HG03139 (cell line): ENCODE data around the gene ASPRV1.
"Not testable (repeated sequence)": the region's sequence is repeated elsewhere in the genome, so short reads cannot be mapped to it uniquely, and the experiment has no call there.

Source experiments
- ATAC-seq: cut with Tn5 transposase; IDR thresholded peaks from one replicate; pipeline ENCODE4 v1.9.1; 2021; ENCODE audit not compliant: unreplicated experiment

The ASPRV1 gene

DNA sequence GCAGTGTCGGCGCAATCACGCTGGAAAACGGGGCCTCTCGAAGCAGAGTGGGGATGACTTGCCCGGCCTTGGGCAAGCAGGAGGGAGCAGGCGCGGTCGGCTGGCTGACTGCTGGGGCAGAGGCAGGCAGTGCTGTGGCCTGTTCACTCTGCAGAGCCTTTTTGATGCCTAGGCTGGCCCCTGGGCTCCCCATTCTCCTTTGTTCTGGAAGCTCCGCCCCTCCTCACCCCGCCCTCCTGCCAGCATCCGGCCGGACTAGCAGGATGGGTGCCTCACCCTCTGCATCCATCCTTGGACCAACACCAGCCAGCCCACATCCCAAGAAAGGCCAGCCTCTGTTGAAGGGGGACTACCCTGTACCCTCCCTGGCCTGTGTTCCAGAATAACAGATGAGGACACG lies at the start of gene ASPRV1:
TSS of gene ASPRV1 (minus strand) at position 136 of the 400 bp plus-strand sequence. CDS start 195 bp downstream, outside the sequence.
- no peak for ATAC-seq

DNA sequence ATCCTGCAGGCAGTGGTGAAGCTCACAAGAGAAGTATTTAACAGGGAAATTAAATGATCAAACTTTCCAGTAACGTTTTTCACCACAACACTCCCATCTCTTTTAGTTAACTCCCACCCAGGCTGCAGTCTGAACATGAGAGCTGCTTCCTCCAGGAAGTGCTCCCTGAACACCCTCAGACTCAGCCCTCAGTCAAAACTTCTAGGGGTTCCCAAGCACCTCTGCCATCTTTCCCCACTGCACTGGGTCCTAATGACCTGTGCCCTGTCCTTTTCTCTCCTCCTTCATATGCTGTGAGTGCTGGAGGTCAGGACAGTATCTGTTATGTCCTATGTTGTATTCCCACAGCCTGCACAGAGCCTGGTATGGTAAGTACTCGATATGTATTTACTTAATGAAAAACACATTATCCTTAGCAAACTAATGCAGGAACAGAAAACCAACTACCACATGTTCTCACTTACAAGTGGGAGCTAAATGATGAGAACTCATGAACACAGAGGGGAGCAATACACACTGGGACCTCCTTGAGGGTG lies 49.2 kb upstream of the ASPRV1 start:
- no peak for ATAC-seq

GRCh38 chr2:70009762-70010575 lies 48.5 kb upstream of the ASPRV1 start:
- no peak for ATAC-seq

GRCh38 chr2:70008290-70008689 lies 46.9 kb upstream of the ASPRV1 start:
- no peak for ATAC-seq

- no peak for ATAC-seq
These were observed 45.7 kb upstream of the ASPRV1 start for GRCh38 chr2:70007151-70007550.

DNA sequence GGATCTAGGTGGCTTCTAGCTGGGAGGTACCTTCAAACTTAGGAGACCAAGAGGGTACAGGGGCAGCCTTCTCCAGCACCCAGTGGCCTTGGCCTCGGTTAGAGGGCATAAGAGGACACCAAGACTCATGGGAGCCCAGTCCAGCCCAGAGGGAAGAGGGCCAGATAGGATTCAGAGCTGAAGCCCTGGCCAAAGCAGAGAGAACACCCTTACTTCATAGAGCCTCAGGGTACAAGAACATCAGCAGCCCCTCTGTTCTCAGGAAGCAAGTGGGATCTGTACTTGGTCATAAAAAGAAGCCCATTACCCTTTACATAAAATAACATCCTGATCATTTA lies 45.0 kb upstream of the ASPRV1 start:
- ATAC-seq, result no peak

DNA sequence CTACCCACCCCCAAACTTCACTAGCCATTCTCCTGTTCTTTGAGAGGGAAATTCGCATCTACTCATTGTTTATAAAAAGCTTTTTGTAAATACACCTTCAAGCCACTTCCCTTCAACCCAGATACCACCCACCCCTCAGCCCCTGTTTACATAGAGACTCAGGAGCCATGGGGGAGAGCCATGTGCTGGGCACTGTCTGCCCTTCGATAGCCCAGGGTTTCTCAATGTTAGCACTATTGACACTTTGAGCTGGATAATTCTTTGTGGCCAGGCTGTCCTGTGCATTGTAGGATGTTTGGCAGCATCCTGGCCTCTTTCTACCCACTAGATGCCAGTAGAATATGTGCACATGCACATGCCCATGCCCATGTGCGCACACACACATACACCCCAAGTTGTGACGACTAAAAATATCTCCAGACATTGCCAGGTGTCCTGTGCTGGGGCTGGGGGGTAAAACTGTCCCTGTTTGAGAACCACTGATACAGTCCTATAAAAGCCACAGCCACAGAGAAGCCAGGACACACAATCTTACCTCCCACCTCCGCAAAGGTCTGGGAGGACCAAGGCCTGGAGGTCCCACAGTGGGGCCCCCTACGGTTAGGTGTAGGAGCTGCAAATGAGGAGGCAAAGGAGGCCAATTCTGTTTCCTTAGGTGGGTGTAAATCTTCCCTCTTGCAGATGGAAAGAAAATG lies 44.5 kb upstream of the ASPRV1 start:
- ATAC-seq, result no peak

DNA sequence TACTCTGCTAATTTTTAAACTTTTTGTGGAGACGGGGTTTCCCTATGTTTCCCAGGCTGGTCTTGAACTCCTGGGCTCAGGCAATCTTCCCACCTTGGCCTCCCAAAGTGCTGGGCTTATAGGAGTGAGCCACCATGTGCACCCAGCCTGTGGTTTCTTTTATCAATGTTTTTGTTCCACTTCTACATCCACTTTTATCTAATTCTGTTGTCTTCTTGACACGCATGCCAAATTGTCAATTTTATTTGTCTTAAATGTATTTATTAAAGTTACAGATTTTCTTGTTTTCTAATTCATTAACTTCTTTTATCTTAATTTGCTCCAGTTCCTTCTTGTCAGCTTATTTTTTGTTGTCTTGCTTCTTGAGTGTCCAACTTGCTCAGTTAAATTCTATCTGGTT lies 43.8 kb upstream of the ASPRV1 start:
- ATAC-seq, result no peak

DNA sequence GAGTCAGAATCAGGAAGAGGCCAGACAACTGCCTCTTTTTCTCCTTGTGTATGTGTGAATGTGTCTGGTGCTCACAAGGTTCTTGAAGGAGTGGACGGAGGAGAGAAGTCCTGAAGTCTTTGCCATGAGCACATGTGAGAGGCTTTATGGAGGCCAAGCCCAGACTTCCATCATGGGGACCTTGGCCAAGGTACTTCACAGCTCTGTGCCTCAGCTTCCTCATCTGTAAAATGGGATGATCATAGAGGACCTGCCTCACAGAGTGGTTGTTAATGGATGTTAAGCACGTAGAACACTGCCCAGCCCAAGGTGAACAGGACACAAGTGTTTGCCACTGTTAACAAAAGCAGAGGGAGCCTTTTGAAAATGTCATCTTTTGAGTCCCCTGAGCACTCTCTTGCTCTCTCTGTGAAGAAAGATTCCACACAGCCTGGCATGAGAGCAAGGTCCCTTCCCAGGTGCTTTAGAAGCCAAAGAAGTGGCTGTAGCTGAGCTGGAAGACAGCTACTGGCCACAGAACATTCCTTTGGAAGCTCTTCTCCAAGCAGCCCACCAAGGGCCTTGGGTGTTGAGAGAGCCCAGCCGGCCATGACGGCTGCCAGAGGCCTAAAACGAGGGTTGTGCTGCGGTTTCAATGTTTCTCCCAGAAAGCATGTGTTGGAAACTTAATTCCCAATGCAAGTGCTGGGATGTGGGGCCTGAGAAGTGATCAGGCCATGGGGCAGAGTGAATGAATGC lies 41.8 kb upstream of the ASPRV1 start:
- no peak for ATAC-seq

DNA sequence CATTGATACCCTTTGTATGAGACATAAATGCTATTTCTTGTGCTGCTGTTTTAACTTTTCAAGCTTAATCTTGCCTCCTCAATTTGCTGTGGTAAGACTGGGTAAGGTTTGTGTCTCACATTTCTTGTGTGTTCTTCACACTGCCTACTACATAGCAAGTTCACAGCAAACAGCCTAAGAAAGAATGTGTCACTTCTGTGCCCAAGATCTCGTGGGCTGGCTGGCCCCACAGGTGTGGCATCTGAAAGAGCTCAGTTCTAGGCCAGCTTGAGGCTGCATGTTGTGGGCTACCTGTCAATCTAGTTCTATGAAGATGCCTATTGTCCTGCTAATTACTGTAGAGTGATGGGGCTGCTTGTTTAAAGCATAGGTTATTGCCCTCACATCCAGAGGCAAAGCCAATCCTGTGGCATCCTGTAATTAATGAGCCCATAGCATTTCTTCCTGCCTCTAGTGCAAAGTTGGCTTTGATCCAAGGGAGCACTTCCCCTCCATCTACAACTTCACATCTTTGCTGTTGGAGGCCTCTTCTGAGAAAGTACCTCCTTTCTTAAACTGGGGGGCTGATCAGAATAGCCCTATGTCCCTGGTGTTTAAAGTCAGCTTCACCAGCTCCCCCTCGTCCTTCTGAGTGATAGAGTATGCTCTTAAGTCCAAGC lies 40.9 kb upstream of the ASPRV1 start:
- ATAC-seq, result no peak

- ATAC-seq, result not testable (repeated sequence)
These were observed 39.1 kb upstream of the ASPRV1 start for GRCh38 chr2:70000529-70000928.

DNA sequence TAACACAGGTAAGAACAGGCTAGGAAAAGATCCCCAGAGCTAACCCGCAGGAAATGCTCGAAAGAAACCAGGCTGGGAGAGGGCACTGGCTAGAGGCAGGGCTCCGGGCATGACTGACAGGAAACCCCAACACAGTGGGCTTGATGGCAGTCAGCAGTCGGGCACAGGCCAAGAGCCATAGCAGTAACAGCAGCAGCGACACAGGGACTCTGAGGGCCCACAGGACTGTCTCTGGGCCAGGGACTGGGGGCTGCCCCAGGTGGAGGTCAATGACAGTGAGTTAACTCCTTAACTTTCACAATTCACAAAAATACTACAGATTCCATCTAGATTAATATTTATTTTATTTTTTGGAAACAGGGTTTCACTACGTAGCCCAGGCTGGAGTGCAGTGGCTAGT lies 37.3 kb upstream of the ASPRV1 start:
- ATAC-seq, result no peak

- ATAC-seq, result no peak
These were observed 35.8 kb upstream of the ASPRV1 start for GRCh38 chr2:69997015-69997830.

DNA sequence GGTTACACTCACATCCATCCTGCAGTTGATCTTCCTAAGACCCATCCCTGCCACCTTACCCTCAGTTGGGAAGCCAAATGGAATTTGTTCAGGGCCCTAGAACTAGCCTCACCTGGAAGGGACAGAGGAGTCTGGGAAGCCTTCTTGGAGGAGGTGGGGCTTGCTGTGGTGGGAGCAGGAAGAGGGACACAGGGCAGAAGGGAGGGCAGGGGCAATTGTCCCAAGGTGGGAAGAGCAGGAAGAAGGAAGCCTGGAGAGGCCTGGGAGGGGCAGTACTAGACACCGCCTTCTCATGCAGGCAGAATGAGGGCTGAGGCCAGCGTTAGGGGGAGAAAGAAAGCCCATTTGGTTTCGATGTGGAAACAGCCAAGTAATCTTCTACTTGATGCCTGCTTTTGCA lies 34.1 kb upstream of the ASPRV1 start:
- ATAC-seq, result no peak

- ATAC-seq, result no peak
These were observed 32.7 kb upstream of the ASPRV1 start for GRCh38 chr2:69994166-69994565.

GRCh38 chr2:69993708-69994107 lies 32.3 kb upstream of the ASPRV1 start:
- ATAC-seq, result no peak

GRCh38 chr2:69993048-69993565 lies 31.7 kb upstream of the ASPRV1 start:
- no peak for ATAC-seq

DNA sequence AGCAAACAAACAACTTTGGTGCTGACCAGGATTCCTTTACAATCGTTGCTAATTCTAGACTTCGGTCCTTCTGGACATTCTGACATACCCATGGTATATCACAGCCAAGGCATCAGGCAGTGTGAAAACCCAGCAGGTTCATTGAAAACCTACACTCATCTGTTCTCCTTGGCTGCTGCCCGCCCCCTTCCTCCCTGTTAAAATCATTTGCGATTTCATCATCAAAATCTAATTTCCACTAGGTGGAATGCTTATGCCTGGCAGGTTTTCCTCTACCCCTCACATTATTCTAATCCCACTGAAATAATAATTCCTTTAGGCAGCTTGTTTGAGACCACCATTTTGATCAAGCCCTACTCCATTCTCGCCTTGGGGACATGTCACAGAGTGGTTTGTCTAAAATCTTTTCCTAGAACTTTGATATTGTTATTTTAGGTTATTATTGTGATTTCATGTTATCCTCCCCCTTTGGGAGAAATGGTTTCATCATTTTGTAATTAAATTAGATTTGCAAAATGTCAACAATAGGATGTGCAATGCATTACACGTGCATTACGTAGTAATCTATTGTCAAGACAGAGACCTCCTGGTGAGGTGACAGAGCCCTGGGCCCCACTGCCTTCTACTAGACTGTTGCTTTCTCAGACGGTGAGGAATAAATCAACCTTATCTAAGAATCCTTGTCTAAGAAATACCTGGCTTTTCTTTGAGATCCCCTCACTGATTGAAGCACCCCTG lies 31.0 kb upstream of the ASPRV1 start:
- ATAC-seq, result no peak

DNA sequence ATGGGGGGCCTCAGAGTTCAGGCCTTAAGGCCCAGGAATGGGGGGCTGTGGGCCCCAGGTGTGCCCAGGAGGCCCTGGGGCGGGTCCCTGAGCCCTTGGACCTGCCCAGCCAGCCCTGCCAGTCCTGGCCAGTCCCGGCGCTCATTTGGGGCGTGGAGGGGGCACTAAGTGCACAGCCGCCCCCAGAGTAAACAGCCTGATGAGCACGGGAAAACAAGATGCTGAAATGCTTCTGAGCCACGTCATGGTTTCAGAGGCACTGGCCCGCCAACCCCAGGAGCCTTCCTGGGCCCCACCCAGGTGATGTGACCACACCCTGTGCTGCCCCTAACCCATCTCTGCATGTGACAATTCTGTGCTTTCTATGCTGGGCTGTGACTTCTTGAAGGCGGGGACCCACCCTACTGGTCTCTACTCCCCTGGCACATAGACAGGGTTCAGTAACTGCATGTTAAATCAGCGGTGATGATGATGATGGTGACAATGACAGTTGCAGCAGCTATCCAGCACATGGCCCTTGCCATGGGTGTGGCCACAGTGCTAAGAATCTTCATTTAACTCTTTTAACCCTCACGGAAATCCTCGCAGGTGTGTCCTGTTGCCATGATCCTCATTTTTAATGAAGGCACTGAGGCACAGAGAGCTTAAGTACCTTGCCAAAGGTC lies 28.1 kb upstream of the ASPRV1 start:
- no peak for ATAC-seq
